T-cell (primary cell): ENCODE results near the gene FAM13A. TPM values are rescaled to one million over a fixed set of nuclear protein-coding genes. Genes with fewer than 3 reads are reported as not detected.

ENCODE experiments used
- ATAC-seq, 4 experiments: fragments of 200-7000 bp in 3 of 4; fragments of 150-1000 bp in 1 of 4; cut with Tn5 transposase; replicated peaks in 1 of 4; 1 replicate in 3 of 4; 2 replicates in 1 of 4; pipeline ENCODE4 v1.10.0; 2021; ENCODE audit warnings: moderate library complexity in 3 of 4, mild to moderate bottlenecking in 2 of 4, moderate number of reproducible peaks in 1 of 4
- CTCF ChIA-PET, 2 donors: fragments of 300-600 bp; sonication (Branson Sonifier 250); formaldehyde crosslinking; loops; one replicate each; lab custom pipeline; 2022; ENCODE audit warnings: antibody characterized with exemption in 2 of 2; lab: Charles Lee
- POLR2A ChIA-PET, 2 donors: fragments of 300-600 bp; sonication (Branson Sonifier 250); formaldehyde crosslinking; loops; one replicate each; lab custom pipeline; 2022; ENCODE audit warnings: antibody characterized with exemption in 2 of 2; lab: Charles Lee
- DNase-seq, 35 experiments: peaks; one replicate each; pipeline versions ENCODE4 v3.0.0 to v3.0.0-alpha.2; 2013 to 2023
- H3K27ac ChIP-seq: one replicate; pipeline ENCODE4 v1.5.1; 2013; ENCODE audit warnings: low read length
- H3K27me3 ChIP-seq, 2 experiments: replicated peaks in 1 of 2; 1 replicate in 1 of 2; 2 replicates in 1 of 2; pipeline versions ENCODE4 v1.6.1 to v1.7.0; 2013; ENCODE audit warnings: low read length in 1 of 2, mixed read lengths in 1 of 2; ENCODE audit not compliant: control insufficient read depth in 2 of 2, insufficient read depth in 2 of 2; ENCODE audit errors: extremely low read depth in 1 of 2
- H3K36me3 ChIP-seq, 2 donors: 1 replicate in 1 of 2; 2 replicates in 1 of 2; pipeline versions ENCODE4 v1.6.1 to v1.7.0; 2013; ENCODE audit warnings: low read length in 1 of 2; ENCODE audit not compliant: control insufficient read depth in 2 of 2, insufficient read depth in 1 of 2; ENCODE audit errors: extremely low read depth in 1 of 2
- H3K4me1 ChIP-seq, 2 experiments: 1 replicate in 1 of 2; 2 replicates in 1 of 2; pipeline versions ENCODE4 v1.6.1 to v1.7.0; 2013; ENCODE audit warnings: low read length in 2 of 2, mixed read lengths in 1 of 2; ENCODE audit not compliant: insufficient read depth in 2 of 2, control insufficient read depth in 1 of 2; ENCODE audit errors: extremely low read depth in 1 of 2
- H3K4me3 ChIP-seq, 2 donors: 1 replicate in 1 of 2; 2 replicates in 1 of 2; pipeline versions ENCODE4 v1.5.1 to v1.7.0; 2013; ENCODE audit warnings: mild to moderate bottlenecking in 2 of 2, low read length in 1 of 2, moderate library complexity in 1 of 2; ENCODE audit not compliant: control insufficient read depth in 1 of 2; ENCODE audit errors: extremely low read depth in 1 of 2
- H3K9me3 ChIP-seq: 2 replicates; pipeline ENCODE4 v1.7.0; 2013
- H3K27ac Mint-ChIP-seq, 2 donors: one replicate each; pipeline ENCODE4 v1.8.0; 2020 to 2021; ENCODE audit warnings: mild to moderate bottlenecking in 2 of 2, mixed read lengths in 2 of 2
- H3K27me3 Mint-ChIP-seq, 2 donors: one replicate each; pipeline ENCODE4 v1.8.0; 2021 to 2022; ENCODE audit warnings: mixed read lengths in 2 of 2
- H3K36me3 Mint-ChIP-seq: one replicate; pipeline ENCODE4 v1.8.0; 2021; ENCODE audit warnings: mixed read lengths
- H3K4me1 Mint-ChIP-seq, 3 donors: one replicate each; pipeline ENCODE4 v1.8.0; 2020 to 2022; ENCODE audit warnings: mixed read lengths in 3 of 3, mild to moderate bottlenecking in 1 of 3
- H3K4me3 Mint-ChIP-seq, 3 donors: one replicate each; pipeline ENCODE4 v1.8.0; 2020 to 2022; ENCODE audit warnings: mild to moderate bottlenecking in 3 of 3, mixed read lengths in 3 of 3, moderate library complexity in 3 of 3
- H3K9me3 Mint-ChIP-seq, 3 donors: one replicate each; pipeline ENCODE4 v1.8.0; 2020 to 2022; ENCODE audit warnings: mixed read lengths in 3 of 3
- WGBS: methylation state at CpG from one replicate; pipeline ENCODE4 v1.1.5; 2013; ENCODE audit warnings: missing lambda C conversion rate; ENCODE audit not compliant: insufficient coverage; 5-methylcytosine and 5-hydroxymethylcytosine counted together
- total RNA-seq, 35 experiments: library from RNA in 6 of 35; stranded (reverse) in 6 of 35; fragments of 120-200 nt in 1 of 35; gene quantifications; one replicate each; pipeline versions ENCODE4 v1.2.1 to v1.2.4 and lab custom pipeline; 2013 to 2026

Gene FAM13A
- total RNA-seq, 5 donors from 2014 or later (not counting 1 experiment from before 2014, with no cell fraction given): 11.3 to 92.9 (median 22.7) TPM

- Mint-ChIP-seq H3K4me3 (peak overlapping the region in 1 of 3 donors; percentile 70), H3K27ac (peak overlapping the region; percentile 30 to 68), H3K36me3 (no peaks in the 10 kb centered on the region), H3K9me3 (no peaks in the 10 kb centered on the region), H3K27me3 (no peaks in the 10 kb centered on the region), H3K4me1 (peaks cover 28 to 50% (median 43%) of the 10 kb centered on the region in 3 donors)
- Histone ChIP-seq H3K9me3 (no peaks in the 10 kb centered on the region), H3K27me3 (no peaks in the 10 kb centered on the region), H3K4me1 (peaks cover 9 to 34% of the 10 kb centered on the region in 2 experiments), H3K36me3 (no peaks in the 10 kb centered on the region), H3K27ac (peak overlapping the region; percentile 32), H3K4me3 (no peak overlapping the region)
- no CpG with 5 or more reads among the region's 2 CpGs for WGBS
- CTCF ChIA-PET: interaction anchor here in 1 of 2 donors (0.9 to 2.4 kb wide), 2 partner anchors 82 to 121 kb away, joined by 3 to 6 read pairs; no protein-coding TSS in a partner anchor
- ATAC-seq (peak; percentile 91 to 100 (median 94)), DNase-seq (peak in 12 of 35 experiments; percentile 6 to 44 (median 12))
- POLR2A ChIA-PET: interaction anchor here (0.6 kb wide), 2 partner anchors 31 to 83 kb away, joined by 3 to 11 read pairs; no protein-coding TSS in a partner anchor
Observed at GRCh38 chr4:88940506-88940905, 116.5 kb downstream of the FAM13A start.

- no peaks in the 10 kb centered on the region for H3K27me3 ChIP-seq
- no peaks in the 10 kb centered on the region for H3K36me3 ChIP-seq
- Mint-ChIP-seq H3K4me3 (no peak overlapping the region), H3K9me3 (no peaks in the 10 kb centered on the region), H3K27ac (peak overlapping the region; percentile 30 to 68), H3K36me3 (no peaks in the 10 kb centered on the region), H3K4me1 (peaks cover 28 to 50% (median 43%) of the 10 kb centered on the region in 3 donors), H3K27me3 (no peaks in the 10 kb centered on the region)
- ATAC-seq (no peak), DNase-seq (no peak)
- H3K27ac ChIP-seq: no peak overlapping the region
- no peaks in the 10 kb centered on the region for H3K9me3 ChIP-seq
- ChIA-PET POLR2A (no interaction called here), CTCF (interaction anchor here in 1 of 2 donors (2.4 kb wide), 1 partner anchor 83 kb away, joined by 6 read pairs; no protein-coding TSS in a partner anchor)
- no peak overlapping the region for H3K4me3 ChIP-seq
- whole genome bisulfite sequencing: 100% methylated on average over 1 of the region's 3 CpGs
- H3K4me1 ChIP-seq: peaks cover 9 to 34% of the 10 kb centered on the region in 2 experiments
Observed at GRCh38 chr4:88939697-88940096, 117.3 kb downstream of the FAM13A start.

- POLR2A ChIA-PET: no interaction called here
- DNase-seq (no peak), ATAC-seq (no peak)
- Histone ChIP-seq H3K36me3 (no peaks in the 10 kb centered on the region), H3K9me3 (no peaks in the 10 kb centered on the region), H3K4me1 (peaks cover 9 to 31% of the 10 kb centered on the region in 2 experiments), H3K27me3 (no peaks in the 10 kb centered on the region), H3K27ac (no peak overlapping the region), H3K4me3 (no peak overlapping the region)
- peaks cover 34 to 52% (median 47%) of the 10 kb centered on the region in 3 donors for H3K4me1 Mint-ChIP-seq
- CTCF ChIA-PET: interaction anchor here in 1 of 2 donors (0.5 kb wide), 1 partner anchor 90 kb away, joined by 4 read pairs; no protein-coding TSS in a partner anchor
- H3K27me3 Mint-ChIP-seq: no peaks in the 10 kb centered on the region
- H3K9me3 Mint-ChIP-seq: no peaks in the 10 kb centered on the region
- H3K4me3 Mint-ChIP-seq: no peak overlapping the region
- peak overlapping the region in 1 of 2 donors; percentile 4 for H3K27ac Mint-ChIP-seq
- no peaks in the 10 kb centered on the region for H3K36me3 Mint-ChIP-seq
Observed at GRCh38 chr4:88938138-88938537, 118.8 kb downstream of the FAM13A start.

GRCh38 chr4:88937081-88937480, 119.9 kb downstream of the FAM13A start:
- Histone ChIP-seq H3K9me3 (no peaks in the 10 kb centered on the region), H3K27ac (no peak overlapping the region), H3K27me3 (no peaks in the 10 kb centered on the region), H3K4me3 (no peak overlapping the region), H3K36me3 (no peaks in the 10 kb centered on the region), H3K4me1 (peaks cover 6 to 28% of the 10 kb centered on the region in 2 experiments)
- ChIA-PET POLR2A (no interaction called here), CTCF (no interaction called here)
- Mint-ChIP-seq H3K9me3 (no peaks in the 10 kb centered on the region), H3K4me3 (no peak overlapping the region), H3K27me3 (no peaks in the 10 kb centered on the region), H3K27ac (no peak overlapping the region), H3K4me1 (peaks cover 30 to 55% (median 44%) of the 10 kb centered on the region in 3 donors), H3K36me3 (no peaks in the 10 kb centered on the region)
- no CpG with 5 or more reads among the region's 2 CpGs for WGBS
- DNase-seq: no peak
- ATAC-seq: no peak

GRCh38 chr4:88933414-88934160, 123.4 kb downstream of the FAM13A start:
- WGBS: 59% methylated on average over 3 of the region's 3 CpGs
- no peaks in the 10 kb centered on the region for H3K9me3 ChIP-seq
- POLR2A ChIA-PET: no interaction called here
- Mint-ChIP-seq H3K4me1 (peaks cover 16 to 41% (median 25%) of the 10 kb centered on the region in 3 donors), H3K4me3 (peak overlapping the region in 1 of 3 donors; percentile 1), H3K9me3 (peaks cover 0 to 10% (median 0%) of the 10 kb centered on the region in 3 donors), H3K27ac (peak overlapping the region; percentile 21 to 63), H3K27me3 (no peaks in the 10 kb centered on the region), H3K36me3 (no peaks in the 10 kb centered on the region)
- ATAC-seq (peak; percentile 50 to 82 (median 58)), DNase-seq (no peak)
- CTCF ChIA-PET: interaction anchor here in 1 of 2 donors (0.6 to 1.0 kb wide), 3 partner anchors 40 to 1103 kb away, joined by 3 to 7 read pairs (median 4); no protein-coding TSS in a partner anchor
- no peak overlapping the region for H3K27ac ChIP-seq
- no peaks in the 10 kb centered on the region for H3K36me3 ChIP-seq
- H3K27me3 ChIP-seq: peaks cover 0 to 6% of the 10 kb centered on the region in 2 experiments
- H3K4me1 ChIP-seq: no peaks in the 10 kb centered on the region
- H3K4me3 ChIP-seq: no peak overlapping the region

GRCh38 chr4:88928852-88929251, 128.1 kb downstream of the FAM13A start:
- Histone ChIP-seq H3K9me3 (no peaks in the 10 kb centered on the region), H3K27me3 (peaks cover 0 to 6% of the 10 kb centered on the region in 2 experiments), H3K27ac (no peak overlapping the region), H3K36me3 (no peaks in the 10 kb centered on the region), H3K4me3 (no peak overlapping the region), H3K4me1 (peaks cover 0 to 2% of the 10 kb centered on the region in 2 experiments)
- Mint-ChIP-seq H3K27me3 (no peaks in the 10 kb centered on the region), H3K4me1 (peaks cover 30 to 66% (median 40%) of the 10 kb centered on the region in 3 donors), H3K36me3 (no peaks in the 10 kb centered on the region), H3K4me3 (peak overlapping the region in 1 of 3 donors; percentile 26), H3K9me3 (peaks cover 0 to 13% (median 0%) of the 10 kb centered on the region in 3 donors), H3K27ac (no peak overlapping the region)
- no CpG with 5 or more reads among the region's 1 CpG for WGBS
- DNase-seq (no peak), ATAC-seq (no peak)
- CTCF ChIA-PET: no interaction called here
- POLR2A ChIA-PET: no interaction called here
